CD4-positive, alpha-beta T cell treated with Interleukin-4 for 1 hour (primary cell): ENCODE results near the gene MLC1.

Source experiments
- DNase-seq, 2 donors: peaks; one replicate each; pipeline ENCODE4 v3.0.0-alpha.2; 2020 to 2022

The MLC1 gene

GRCh38 chr22:50074551-50075530 is 10.4 kb downstream of the MLC1 start:
- DNase-seq: no peak

GRCh38 chr22:50074056-50074455 is 11.2 kb downstream of the MLC1 start:
- DNase-seq: no peak

- no peak for DNase-seq
Measured at GRCh38 chr22:50072714-50073538, 12.3 kb downstream of the MLC1 start.

- DNase-seq: no peak
Measured at GRCh38 chr22:50072167-50072555, 13.1 kb downstream of the MLC1 start.

- no peak for DNase-seq
Measured at GRCh38 chr22:50071432-50072166, 13.6 kb downstream of the MLC1 start.

- no peak for DNase-seq
Measured at GRCh38 chr22:50070366-50070765, 14.9 kb downstream of the MLC1 start.

GRCh38 chr22:50068096-50068495 is 17.1 kb downstream of the MLC1 start:
- DNase-seq: no peak

GRCh38 chr22:50067244-50067643 is 18.0 kb downstream of the MLC1 start:
- DNase-seq: no peak

GRCh38 chr22:50064453-50064852 is 20.8 kb downstream of the MLC1 start:
- DNase-seq: no peak

GRCh38 chr22:50063589-50064393 is 21.4 kb downstream of the MLC1 start:
- no peak for DNase-seq

- DNase-seq: no peak
Measured at GRCh38 chr22:50062509-50063135, 22.6 kb downstream of the MLC1 start.

GRCh38 chr22:50061824-50062355 is 23.3 kb downstream of the MLC1 start:
- DNase-seq: no peak

- DNase-seq: no peak
Measured at GRCh38 chr22:50061141-50061823, 23.9 kb downstream of the MLC1 start.

GRCh38 chr22:50060441-50061140 is 24.6 kb downstream of the MLC1 start:
- no peak for DNase-seq

- DNase-seq: no peak
Measured at GRCh38 chr22:50059881-50060262, 25.4 kb downstream of the MLC1 start.

- DNase-seq: no peak
Measured at GRCh38 chr22:50058906-50059880, 26.0 kb downstream of the MLC1 start.

GRCh38 chr22:50058061-50058905 is 26.9 kb downstream of the MLC1 start, which contains the start of gene TTLL8:
Gene TTLL8, minus strand, starts transcription at chr22:50058298.
- DNase-seq: no peak
